Activated CD4-positive, alpha-beta T cell treated with anti-CD3 and anti-CD28 coated beads for 4 hours (primary cell): Measurements from ENCODE around the gene HIP1.
"Not testable (repeated sequence)": the region's sequence is repeated elsewhere in the genome, so short reads cannot be mapped to it uniquely, and the experiment has no call there.

Source experiments
- DNase-seq, 2 donors: peaks; one replicate each; pipeline ENCODE4 v3.0.0-alpha.2; 2020

Gene HIP1

GRCh38 chr7:75608451-75609122 lies 130.2 kb downstream of the HIP1 start:
- no peak for DNase-seq

GRCh38 chr7:75604408-75604807 lies 134.3 kb downstream of the HIP1 start:
- no peak for DNase-seq

GRCh38 chr7:75602831-75603230 lies 135.9 kb downstream of the HIP1 start:
- DNase-seq = not testable (repeated sequence)

- no peak for DNase-seq
These were observed 137.2 kb downstream of the HIP1 start for GRCh38 chr7:75601539-75601938.

GRCh38 chr7:75600748-75601147 lies 138.0 kb downstream of the HIP1 start:
- DNase-seq = not testable (repeated sequence)

- no peak for DNase-seq
These were observed 139.4 kb downstream of the HIP1 start for GRCh38 chr7:75599244-75599781.

GRCh38 chr7:75596727-75597614 lies 141.8 kb downstream of the HIP1 start:
- no peak for DNase-seq

- DNase-seq = no peak
These were observed 143.0 kb downstream of the HIP1 start for GRCh38 chr7:75595766-75596165.

- DNase-seq = not testable (repeated sequence)
These were observed 145.1 kb downstream of the HIP1 start for GRCh38 chr7:75593500-75594184.

- DNase-seq = no peak
These were observed 147.1 kb downstream of the HIP1 start for GRCh38 chr7:75591467-75592255.

- DNase-seq = no peak
These were observed 148.3 kb downstream of the HIP1 start for GRCh38 chr7:75590373-75591005.

- DNase-seq = no peak
These were observed 154.4 kb downstream of the HIP1 start for GRCh38 chr7:75584354-75584753.

GRCh38 chr7:75583255-75583654 lies 155.5 kb downstream of the HIP1 start:
- no peak for DNase-seq

- no peak for DNase-seq
These were observed 158.8 kb downstream of the HIP1 start for GRCh38 chr7:75579899-75580298.

- DNase-seq = no peak
These were observed 160.7 kb downstream of the HIP1 start for GRCh38 chr7:75578081-75578480.

GRCh38 chr7:75575488-75576121 lies 163.1 kb downstream of the HIP1 start:
- DNase-seq = no peak

- no peak for DNase-seq
These were observed 165.2 kb downstream of the HIP1 start for GRCh38 chr7:75573477-75574019.

- no peak for DNase-seq
These were observed 165.9 kb downstream of the HIP1 start for GRCh38 chr7:75572814-75573213.

GRCh38 chr7:75572396-75572795 lies 166.3 kb downstream of the HIP1 start:
- no peak for DNase-seq

- no peak for DNase-seq
These were observed 167.5 kb downstream of the HIP1 start for GRCh38 chr7:75571209-75571608.

GRCh38 chr7:75569629-75570282 lies 169.0 kb downstream of the HIP1 start:
- DNase-seq = not testable (repeated sequence)
